HFF-Myc (cell line): ENCODE results near the gene NQO2.

Experiments used
- DNase-seq: peaks from one replicate; pipeline ENCODE4 v3.0.0-alpha.2; 2011; ENCODE audit warnings: low read depth; ENCODE audit errors: extremely low read depth
- H3K4me3 ChIP-seq: replicated peaks from 2 replicates; pipeline ENCODE4 v1.5.1; 2011; ENCODE audit warnings: low read depth, mild to moderate bottlenecking, control low read depth, low read length
- TF ChIP-seq, protein P1 (sequence below): IDR thresholded peaks from 2 replicates; pipeline ENCODE4 v1.5.1; 2012; ENCODE audit warnings: mild to moderate bottlenecking, low read depth, low read length, control low read depth; ENCODE audit errors: missing control alignments

NQO2 gene

DNA sequence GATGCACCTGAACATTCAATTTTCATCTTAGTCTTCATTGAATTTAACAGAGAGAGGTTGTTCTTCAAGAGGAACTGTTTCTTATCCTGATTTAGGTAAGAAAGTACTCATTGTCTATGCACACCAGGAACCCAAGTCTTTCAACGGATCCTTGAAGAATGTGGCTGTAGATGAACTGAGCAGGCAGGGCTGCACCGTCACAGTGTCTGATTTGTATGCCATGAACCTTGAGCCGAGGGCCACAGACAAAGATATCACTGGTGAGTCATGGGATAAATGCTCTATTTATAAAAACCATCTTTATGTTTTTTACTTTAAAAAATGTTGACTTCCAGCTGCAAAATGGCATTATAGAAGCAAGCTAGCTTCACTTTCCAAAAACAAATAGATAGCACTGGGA lies 10.2 kb downstream of the NQO2 start:
- TF ChIP-seq, protein P1, sequence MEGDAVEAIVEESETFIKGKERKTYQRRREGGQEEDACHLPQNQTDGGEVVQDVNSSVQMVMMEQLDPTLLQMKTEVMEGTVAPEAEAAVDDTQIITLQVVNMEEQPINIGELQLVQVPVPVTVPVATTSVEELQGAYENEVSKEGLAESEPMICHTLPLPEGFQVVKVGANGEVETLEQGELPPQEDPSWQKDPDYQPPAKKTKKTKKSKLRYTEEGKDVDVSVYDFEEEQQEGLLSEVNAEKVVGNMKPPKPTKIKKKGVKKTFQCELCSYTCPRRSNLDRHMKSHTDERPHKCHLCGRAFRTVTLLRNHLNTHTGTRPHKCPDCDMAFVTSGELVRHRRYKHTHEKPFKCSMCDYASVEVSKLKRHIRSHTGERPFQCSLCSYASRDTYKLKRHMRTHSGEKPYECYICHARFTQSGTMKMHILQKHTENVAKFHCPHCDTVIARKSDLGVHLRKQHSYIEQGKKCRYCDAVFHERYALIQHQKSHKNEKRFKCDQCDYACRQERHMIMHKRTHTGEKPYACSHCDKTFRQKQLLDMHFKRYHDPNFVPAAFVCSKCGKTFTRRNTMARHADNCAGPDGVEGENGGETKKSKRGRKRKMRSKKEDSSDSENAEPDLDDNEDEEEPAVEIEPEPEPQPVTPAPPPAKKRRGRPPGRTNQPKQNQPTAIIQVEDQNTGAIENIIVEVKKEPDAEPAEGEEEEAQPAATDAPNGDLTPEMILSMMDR = no peak
- DNase-seq = no peak
- no peak overlapping the region for H3K4me3 ChIP-seq

DNA sequence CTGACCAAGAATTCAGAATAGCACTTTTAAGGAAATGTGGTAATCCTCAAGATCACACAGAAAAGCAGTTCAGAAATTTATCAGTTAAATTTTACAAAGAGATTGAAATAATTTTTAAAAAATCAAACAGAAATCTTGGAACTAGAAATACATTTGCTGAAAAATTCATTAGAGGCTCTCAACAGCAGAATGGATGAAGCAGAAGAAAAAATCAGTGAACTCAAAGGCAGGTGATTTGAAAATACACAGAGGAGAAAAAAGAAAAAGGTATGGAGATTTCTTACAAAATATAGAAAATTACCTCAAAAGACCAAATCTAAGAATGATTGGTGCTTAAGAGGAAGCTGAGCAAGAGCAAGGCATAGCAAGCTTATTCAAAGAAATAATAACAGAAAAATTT lies 11.5 kb downstream of the NQO2 start:
- DNase-seq = no peak
- H3K4me3 ChIP-seq = no peak overlapping the region
- TF ChIP-seq, protein P1 = no peak

- no peak for DNase-seq
- no peak overlapping the region for H3K4me3 ChIP-seq
- TF ChIP-seq, protein P1 = no peak
Measured at GRCh38 chr6:3011592-3011991, 11.9 kb downstream of the NQO2 start.

DNA sequence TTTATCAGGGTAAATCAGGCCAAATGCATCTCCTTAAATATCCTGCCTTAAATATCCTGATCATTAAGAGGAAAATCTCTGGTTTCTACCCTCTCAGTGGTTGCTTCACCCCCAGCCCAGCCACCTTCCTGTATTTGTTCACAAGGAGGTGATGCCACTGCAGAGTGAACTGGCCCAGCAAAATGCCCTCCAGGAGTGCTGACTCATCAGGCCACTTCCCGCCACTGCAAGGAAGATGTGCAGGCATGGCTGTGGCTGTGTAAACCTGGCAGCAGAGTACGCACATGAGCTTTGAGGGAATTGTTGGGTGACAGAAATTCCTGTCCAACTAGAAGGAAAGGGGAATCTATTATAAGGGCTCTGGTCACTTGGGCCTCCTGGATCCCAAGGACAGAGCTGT lies 13.8 kb downstream of the NQO2 start:
- TF ChIP-seq, protein P1 = no peak
- H3K4me3 ChIP-seq = no peak overlapping the region
- DNase-seq = no peak

GRCh38 chr6:3013901-3014674 lies 14.4 kb downstream of the NQO2 start:
- H3K4me3 ChIP-seq = no peak overlapping the region
- DNase-seq = no peak
- TF ChIP-seq, protein P1 = no peak

GRCh38 chr6:3014675-3015066 lies 15.0 kb downstream of the NQO2 start:
- DNase-seq = no peak
- H3K4me3 ChIP-seq = no peak overlapping the region
- TF ChIP-seq, protein P1 = no peak

- no peak for DNase-seq
- TF ChIP-seq, protein P1 = no peak
- no peak overlapping the region for H3K4me3 ChIP-seq
Measured at GRCh38 chr6:3015144-3015543, 15.4 kb downstream of the NQO2 start.
